SK-N-SH (cell line): Measurements from ENCODE around the gene BAZ1B. TPM values are rescaled to one million over a fixed set of nuclear protein-coding genes. Genes with fewer than 3 reads are reported as not detected.

Experiments used
- CTCF ChIA-PET: fragments of 300-600, 350-600 bp; formaldehyde crosslinking; extraction: SDS; loops from one replicate; lab custom pipeline; 2021; lab: Yijun Ruan, JAX
- POLR2A ChIA-PET: fragments of 350-600 bp; sonication (Branson Sonifier 250); formaldehyde crosslinking; extraction: SDS; loops from one replicate; lab custom pipeline; 2020; ENCODE audit warnings: antibody characterized with exemption, inconsistent platforms; lab: Yijun Ruan, JAX
- DNase-seq: peaks from one replicate; pipeline ENCODE4 v3.0.0; 2012
- H2AFZ ChIP-seq: fragments of 200-600 bp; sonication (generic); 2 replicates; pipeline ENCODE4 v1.8.1; 2016; ENCODE audit warnings: antibody characterized with exemption, mild to moderate bottlenecking, low read depth
- H3F3A ChIP-seq: fragments of 200-600 bp; sonication (generic); replicated peaks from 2 replicates; pipeline ENCODE3; 2016; ENCODE audit warnings: antibody characterized with exemption, mild to moderate bottlenecking; ENCODE audit not compliant: insufficient read depth
- H3K27ac ChIP-seq, 2 experiments: fragments of 200-500 bp in 1 of 2; fragments of 200-600 bp in 1 of 2; sonication (Bioruptor generic) in 1 of 2; sonication (generic), shearing (Covaris generic) in 1 of 2; 2 replicates each; pipeline versions ENCODE4 v1.5.1 to v1.6.1; 2014 to 2016; ENCODE audit warnings: low read depth in 2 of 2, inconsistent platforms in 1 of 2, low read length in 1 of 2, mild to moderate bottlenecking in 1 of 2, mixed read lengths in 1 of 2
- H3K27me3 ChIP-seq: fragments of 200-600 bp; sonication (generic), shearing (Covaris generic); 2 replicates; pipeline ENCODE4 v1.6.1; 2016; ENCODE audit warnings: mixed run types; ENCODE audit not compliant: insufficient read depth
- H3K36me3 ChIP-seq, 2 experiments: fragments of 200-500 bp in 1 of 2; fragments of 200-600 bp in 1 of 2; sonication (Bioruptor generic) in 1 of 2; sonication (generic) in 1 of 2; replicated peaks in 1 of 2; 2 replicates each; pipeline versions ENCODE3 to v1.5.1; 2014 to 2016; ENCODE audit warnings: low read length in 1 of 2, mild to moderate bottlenecking in 1 of 2; ENCODE audit not compliant: insufficient read depth in 2 of 2, control insufficient read depth in 1 of 2
- H3K4me1 ChIP-seq, 2 experiments: fragments of 200-500 bp in 1 of 2; fragments of 200-600 bp in 1 of 2; sonication (Bioruptor generic) in 1 of 2; sonication (generic), shearing (Covaris generic) in 1 of 2; 2 replicates each; pipeline versions ENCODE4 v1.5.1 to v1.6.1; 2014 to 2016; ENCODE audit warnings: low read depth in 1 of 2, low read length in 1 of 2, mixed run types in 1 of 2; ENCODE audit not compliant: insufficient read depth in 2 of 2, control insufficient read depth in 1 of 2
- H3K4me2 ChIP-seq: fragments of 200-600 bp; sonication (generic), shearing (Covaris generic); 2 replicates; pipeline ENCODE4 v1.6.1; 2017; ENCODE audit warnings: mixed run types
- H3K4me3 ChIP-seq, 2 experiments: fragments of 200-500 bp in 1 of 2; fragments of 200-600 bp in 1 of 2; sonication (Bioruptor generic) in 1 of 2; sonication (generic), shearing (Covaris generic) in 1 of 2; 2 replicates each; pipeline versions ENCODE4 v1.5.1 to v1.8.1; 2014 to 2016; ENCODE audit warnings: low read depth in 2 of 2, inconsistent platforms in 1 of 2, low read length in 1 of 2, mild to moderate bottlenecking in 1 of 2, mixed read lengths in 1 of 2, moderate library complexity in 1 of 2
- H3K79me2 ChIP-seq: fragments of 200-600 bp; sonication (generic); 2 replicates; pipeline ENCODE4 v1.8.1; 2017; ENCODE audit warnings: mild to moderate bottlenecking; ENCODE audit not compliant: insufficient read depth
- H3K9ac ChIP-seq: fragments of 200-600 bp; sonication (generic); 2 replicates; pipeline ENCODE4 v1.6.1; 2017; ENCODE audit warnings: mixed run types
- H3K9me2 ChIP-seq: fragments of 200-600 bp; sonication (generic); 2 replicates; pipeline ENCODE4 v1.6.1; 2017; ENCODE audit warnings: mixed run types
- H3K9me3 ChIP-seq: fragments of 200-600 bp; sonication (generic); 2 replicates; pipeline ENCODE4 v1.6.1; 2017; ENCODE audit warnings: mixed run types, mild to moderate bottlenecking, moderate library complexity
- H4K20me1 ChIP-seq: fragments of 200-600 bp; sonication (generic); 2 replicates; pipeline ENCODE4 v1.6.1; 2017; ENCODE audit warnings: mild to moderate bottlenecking, mixed run types; ENCODE audit not compliant: insufficient read depth
- ELF1 ChIP-seq: IDR thresholded peaks from 2 replicates; pipeline ENCODE4 v1.4.0; 2012
- EP300 ChIP-seq, 2 experiments: IDR thresholded peaks; 2 replicates each; pipeline versions ENCODE4 v1.4.0 to v1.6.1; 2012; ENCODE audit warnings: borderline replicate concordance in 1 of 2, low read depth in 1 of 2, low read length in 1 of 2
- FOSL2 ChIP-seq: IDR thresholded peaks from 2 replicates; pipeline ENCODE4 v1.4.0; 2012; ENCODE audit warnings: low read depth, mild to moderate bottlenecking, moderate library complexity, borderline replicate concordance
- FOXJ3 ChIP-seq: sonication (generic); formaldehyde crosslinking; IDR thresholded peaks from 2 replicates; pipeline ENCODE4 v1.5.1; 2020; ENCODE audit warnings: mild to moderate bottlenecking, missing genetic modification reagents
- GABPA ChIP-seq: IDR thresholded peaks from 2 replicates; pipeline ENCODE4 v1.4.0; 2012; ENCODE audit warnings: low read depth, mild to moderate bottlenecking
- IRF3 ChIP-seq: fragments of 150-350 bp; IDR thresholded peaks from 2 replicates; pipeline ENCODE4 v1.6.1; 2016; ENCODE audit warnings: mild to moderate bottlenecking, low read depth, low read length
- JUND ChIP-seq: IDR thresholded peaks from 2 replicates; pipeline ENCODE4 v1.4.0; 2012
- MEF2A ChIP-seq: IDR thresholded peaks from 2 replicates; pipeline ENCODE4 v1.4.0; 2012; ENCODE audit warnings: low read depth, borderline replicate concordance
- NFIC ChIP-seq: IDR thresholded peaks from 2 replicates; pipeline ENCODE4 v1.4.0; 2012; ENCODE audit warnings: borderline replicate concordance
- NRF1 ChIP-seq: IDR thresholded peaks from 2 replicates; pipeline ENCODE4 v1.6.1; 2012; ENCODE audit warnings: low read depth, mild to moderate bottlenecking, low read length
- RAD21 ChIP-seq: IDR thresholded peaks from 2 replicates; pipeline ENCODE4 v1.6.1; 2012; ENCODE audit warnings: mild to moderate bottlenecking, low read length
- RXRA ChIP-seq: IDR thresholded peaks from 2 replicates; pipeline ENCODE4 v1.4.0; 2012; ENCODE audit warnings: low read depth, mild to moderate bottlenecking, borderline replicate concordance
- SMC3 ChIP-seq: IDR thresholded peaks from 2 replicates; pipeline ENCODE4 v1.6.1; 2012; ENCODE audit warnings: low read depth, low read length, improper control_type of control experiment
- TAF1 ChIP-seq: IDR thresholded peaks from 2 replicates; pipeline ENCODE4 v1.6.1; 2012; ENCODE audit warnings: low read depth, mild to moderate bottlenecking, low read length, moderate library complexity, borderline replicate concordance
- USF1 ChIP-seq: IDR thresholded peaks from 2 replicates; pipeline ENCODE4 v1.4.0; 2012; ENCODE audit warnings: low read depth, borderline replicate concordance
- YY1 ChIP-seq: IDR thresholded peaks from 2 replicates; pipeline ENCODE4 v1.4.0; 2012; ENCODE audit warnings: low read depth, mild to moderate bottlenecking
- WGBS: methylation state at CpG from one replicate; pipeline ENCODE4 v1.1.6; 2017; ENCODE audit warnings: low lambda C conversion rate; 5-methylcytosine and 5-hydroxymethylcytosine counted together
- polyA plus RNA-seq, 3 experiments: library from polyadenylated mRNA; depleted of rRNA; stranded (reverse); fragments of >200 nt; gene quantifications; 2 replicates each; pipeline ENCODE4 v1.2.3, GENCODE V29; 2012
- TF ChIP-seq, protein P1 (sequence below): fragments of 200-600 bp; sonication (generic); IDR thresholded peaks from 2 replicates; pipeline ENCODE4 v1.6.1; 2017; ENCODE audit warnings: antibody characterized with exemption, mild to moderate bottlenecking, moderate library complexity
- TF ChIP-seq, protein P2 (sequence below): IDR thresholded peaks from 2 replicates; pipeline ENCODE4 v1.4.0; 2012; ENCODE audit warnings: low read depth, borderline replicate concordance

The BAZ1B gene
- polyA plus RNA-seq, 1 of the 3 experiments (the other 2 are of a cell fraction): 20.9 TPM

GRCh38 chr7:73522105-73522872 is at the start of gene BAZ1B (continued):
- TF ChIP-seq USF1 (peak; percentile 65; the same call in 1 of the 2 replicates), MEF2A (no peak), NRF1 (peak; percentile 58), ELF1 (no peak), GABPA (peak; percentile 29)
- TF ChIP-seq, protein P1, sequence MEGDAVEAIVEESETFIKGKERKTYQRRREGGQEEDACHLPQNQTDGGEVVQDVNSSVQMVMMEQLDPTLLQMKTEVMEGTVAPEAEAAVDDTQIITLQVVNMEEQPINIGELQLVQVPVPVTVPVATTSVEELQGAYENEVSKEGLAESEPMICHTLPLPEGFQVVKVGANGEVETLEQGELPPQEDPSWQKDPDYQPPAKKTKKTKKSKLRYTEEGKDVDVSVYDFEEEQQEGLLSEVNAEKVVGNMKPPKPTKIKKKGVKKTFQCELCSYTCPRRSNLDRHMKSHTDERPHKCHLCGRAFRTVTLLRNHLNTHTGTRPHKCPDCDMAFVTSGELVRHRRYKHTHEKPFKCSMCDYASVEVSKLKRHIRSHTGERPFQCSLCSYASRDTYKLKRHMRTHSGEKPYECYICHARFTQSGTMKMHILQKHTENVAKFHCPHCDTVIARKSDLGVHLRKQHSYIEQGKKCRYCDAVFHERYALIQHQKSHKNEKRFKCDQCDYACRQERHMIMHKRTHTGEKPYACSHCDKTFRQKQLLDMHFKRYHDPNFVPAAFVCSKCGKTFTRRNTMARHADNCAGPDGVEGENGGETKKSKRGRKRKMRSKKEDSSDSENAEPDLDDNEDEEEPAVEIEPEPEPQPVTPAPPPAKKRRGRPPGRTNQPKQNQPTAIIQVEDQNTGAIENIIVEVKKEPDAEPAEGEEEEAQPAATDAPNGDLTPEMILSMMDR: 0 out of 2 replicates have a peak, but pooled peaks have one; percentile 9
- TF ChIP-seq, protein P2, sequence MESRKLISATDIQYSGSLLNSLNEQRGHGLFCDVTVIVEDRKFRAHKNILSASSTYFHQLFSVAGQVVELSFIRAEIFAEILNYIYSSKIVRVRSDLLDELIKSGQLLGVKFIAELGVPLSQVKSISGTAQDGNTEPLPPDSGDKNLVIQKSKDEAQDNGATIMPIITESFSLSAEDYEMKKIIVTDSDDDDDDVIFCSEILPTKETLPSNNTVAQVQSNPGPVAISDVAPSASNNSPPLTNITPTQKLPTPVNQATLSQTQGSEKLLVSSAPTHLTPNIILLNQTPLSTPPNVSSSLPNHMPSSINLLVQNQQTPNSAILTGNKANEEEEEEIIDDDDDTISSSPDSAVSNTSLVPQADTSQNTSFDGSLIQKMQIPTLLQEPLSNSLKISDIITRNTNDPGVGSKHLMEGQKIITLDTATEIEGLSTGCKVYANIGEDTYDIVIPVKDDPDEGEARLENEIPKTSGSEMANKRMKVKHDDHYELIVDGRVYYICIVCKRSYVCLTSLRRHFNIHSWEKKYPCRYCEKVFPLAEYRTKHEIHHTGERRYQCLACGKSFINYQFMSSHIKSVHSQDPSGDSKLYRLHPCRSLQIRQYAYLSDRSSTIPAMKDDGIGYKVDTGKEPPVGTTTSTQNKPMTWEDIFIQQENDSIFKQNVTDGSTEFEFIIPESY: no peak

DNA sequence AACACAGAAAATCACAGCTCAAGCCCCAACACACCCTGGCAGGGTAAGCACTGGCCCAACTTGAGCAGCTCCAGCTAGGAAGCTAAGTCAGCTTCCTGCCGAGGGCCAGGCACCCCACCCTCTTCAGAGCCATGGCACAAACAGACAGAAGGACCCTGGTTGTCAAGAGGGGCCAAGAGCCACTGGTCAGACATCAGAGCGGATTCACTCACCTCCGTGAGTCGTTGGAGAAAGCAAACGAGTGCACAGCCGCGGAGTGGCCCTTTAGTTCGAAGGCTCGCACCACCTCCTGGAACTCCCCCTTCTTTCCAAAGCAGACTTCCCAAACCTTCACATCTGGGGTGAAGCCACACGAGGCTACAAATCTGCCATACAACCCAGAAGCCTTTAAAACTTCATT is 48.9 kb upstream of the BAZ1B start:
- no peak for DNase-seq
- Histone ChIP-seq H3K27me3 (no peaks in the 10 kb centered on the region), H4K20me1 (peaks cover 26% of the 10 kb centered on the region), H3K4me2 (no peak overlapping the region), H2AFZ (no peak overlapping the region), H3F3A (peaks cover 24% of the 10 kb centered on the region), H3K4me3 (no peak overlapping the region), H3K9ac (no peak overlapping the region), H3K4me1 (no peaks in the 10 kb centered on the region), H3K79me2 (peaks cover 34% of the 10 kb centered on the region), H3K9me3 (no peaks in the 10 kb centered on the region), H3K27ac (no peak overlapping the region), H3K36me3 (peaks cover 55 to 70% of the 10 kb centered on the region in 2 experiments), H3K9me2 (no peaks in the 10 kb centered on the region)
- ChIA-PET POLR2A (no interaction called here), CTCF (no interaction called here)
- WGBS: 96% methylated on average over 10 of the region's 10 CpGs
- TF ChIP-seq JUND (no peak), USF1 (no peak), YY1 (no peak), MEF2A (no peak), SMC3 (no peak), RAD21 (no peak), NFIC (no peak), FOSL2 (no peak), TAF1 (no peak), NRF1 (no peak), EP300 (IDR thresholded peaks at IDR 0.05; ENCODE audit: borderline replicate concordance in 1 of 2, low read depth in 1 of 2, low read length in 1 of 2) (no peak), IRF3 (no peak), RXRA (no peak), FOXJ3 (no peak)
- TF ChIP-seq, protein P1: no peak
